OCI-LY3 (cell line): ENCODE results near the gene ZDHHC14.

Experiments used
- H2AFZ ChIP-seq: fragments of 200-600, 300-600 bp; shearing (Covaris generic); 2 replicates; pipeline ENCODE4 v1.6.0; 2014; ENCODE audit warnings: antibody characterized with exemption, low read depth, low read length
- H3K27ac ChIP-seq: fragments of 200-600, 300-600 bp; sonication (generic); 2 replicates; pipeline ENCODE4 v1.5.1; 2014; ENCODE audit warnings: mild to moderate bottlenecking, low read length, moderate library complexity, mixed read lengths
- H3K27me3 ChIP-seq: fragments of 200-600, 300-600 bp; sonication (generic); 2 replicates; pipeline ENCODE4 v1.6.1; 2014; ENCODE audit warnings: low read depth, low read length, mixed read lengths
- H3K36me3 ChIP-seq: fragments of 200-600, 300-600 bp; sonication (generic); replicated peaks from 2 replicates; pipeline ENCODE3; 2014; ENCODE audit warnings: low read depth, low read length, mixed read lengths
- H3K4me1 ChIP-seq: fragments of 300-600, 200-600 bp; sonication (generic); 2 replicates; pipeline ENCODE4 v1.6.1; 2014; ENCODE audit warnings: low read length, mixed read lengths
- H3K4me2 ChIP-seq: fragments of 200-600, 300-600 bp; sonication (generic); 2 replicates; pipeline ENCODE4 v1.6.1; 2014; ENCODE audit warnings: low read length, mixed read lengths
- H3K4me3 ChIP-seq: fragments of 300-600, 200-600 bp; sonication (generic); 2 replicates; pipeline ENCODE4 v1.5.1; 2014; ENCODE audit warnings: antibody characterized with exemption, mild to moderate bottlenecking, low read length, moderate library complexity
- H3K79me2 ChIP-seq: fragments of 300-600, 200-600 bp; shearing (Covaris generic); 2 replicates; pipeline ENCODE4 v1.6.1; 2014; ENCODE audit warnings: mild to moderate bottlenecking, low read length, mixed read lengths
- H3K9ac ChIP-seq: fragments of 300-600, 200-600 bp; shearing (Covaris generic); 2 replicates; pipeline ENCODE4 v1.6.0; 2014; ENCODE audit warnings: mild to moderate bottlenecking, low read length, moderate library complexity
- H3K9me3 ChIP-seq: fragments of 200-600, 300-600 bp; shearing (Covaris generic); 2 replicates; pipeline ENCODE4 v1.6.1; 2014; ENCODE audit warnings: low read length, mixed read lengths; ENCODE audit not compliant: insufficient read depth
- H4K20me1 ChIP-seq: fragments of 200-600, 300-600 bp; sonication (generic); 2 replicates; pipeline ENCODE4 v1.6.1; 2016; ENCODE audit warnings: low read length, mixed read lengths; ENCODE audit not compliant: insufficient read depth
- EZH2phosphoT487 ChIP-seq: fragments of 200-600 bp; shearing (Covaris generic); IDR thresholded peaks from 2 replicates; pipeline ENCODE4 v1.6.1; 2018; ENCODE audit warnings: antibody characterized with exemption, mixed run types, low read depth
- TF ChIP-seq, protein P1 (sequence below): fragments of 200-600, 300-600 bp; sonication (generic); IDR thresholded peaks from 2 replicates; pipeline ENCODE4 v1.5.1; 2014; ENCODE audit warnings: antibody characterized with exemption, low read length, low read depth

ZDHHC14 gene

DNA sequence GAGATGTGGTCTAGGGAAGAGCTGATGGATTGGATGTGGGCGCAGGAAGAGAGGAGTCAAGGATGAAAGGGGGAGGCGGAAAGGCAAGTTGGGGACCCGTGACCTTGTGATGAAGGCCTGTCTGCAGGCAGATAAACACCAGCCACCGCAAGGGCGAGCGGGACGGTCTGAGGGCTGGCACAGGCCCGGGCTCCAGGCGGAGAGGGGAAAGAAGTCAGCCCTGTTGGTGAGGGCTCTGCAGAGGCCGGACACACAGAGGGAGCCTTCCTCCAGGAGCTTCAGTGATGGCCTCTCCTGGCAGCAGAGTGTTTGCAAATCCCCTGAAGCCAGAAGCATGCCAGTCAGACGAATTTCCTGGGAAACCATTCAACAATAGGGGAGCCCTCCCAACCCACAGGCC is 112.2 kb downstream of the ZDHHC14 start:
- no peak for TF ChIP-seq EZH2phosphoT487
- TF ChIP-seq, protein P1, sequence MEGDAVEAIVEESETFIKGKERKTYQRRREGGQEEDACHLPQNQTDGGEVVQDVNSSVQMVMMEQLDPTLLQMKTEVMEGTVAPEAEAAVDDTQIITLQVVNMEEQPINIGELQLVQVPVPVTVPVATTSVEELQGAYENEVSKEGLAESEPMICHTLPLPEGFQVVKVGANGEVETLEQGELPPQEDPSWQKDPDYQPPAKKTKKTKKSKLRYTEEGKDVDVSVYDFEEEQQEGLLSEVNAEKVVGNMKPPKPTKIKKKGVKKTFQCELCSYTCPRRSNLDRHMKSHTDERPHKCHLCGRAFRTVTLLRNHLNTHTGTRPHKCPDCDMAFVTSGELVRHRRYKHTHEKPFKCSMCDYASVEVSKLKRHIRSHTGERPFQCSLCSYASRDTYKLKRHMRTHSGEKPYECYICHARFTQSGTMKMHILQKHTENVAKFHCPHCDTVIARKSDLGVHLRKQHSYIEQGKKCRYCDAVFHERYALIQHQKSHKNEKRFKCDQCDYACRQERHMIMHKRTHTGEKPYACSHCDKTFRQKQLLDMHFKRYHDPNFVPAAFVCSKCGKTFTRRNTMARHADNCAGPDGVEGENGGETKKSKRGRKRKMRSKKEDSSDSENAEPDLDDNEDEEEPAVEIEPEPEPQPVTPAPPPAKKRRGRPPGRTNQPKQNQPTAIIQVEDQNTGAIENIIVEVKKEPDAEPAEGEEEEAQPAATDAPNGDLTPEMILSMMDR: no peak
- H3K9ac ChIP-seq: no peak overlapping the region
- H2AFZ ChIP-seq: no peak overlapping the region
- H3K9me3 ChIP-seq: no peaks in the 10 kb centered on the region
- H3K4me2 ChIP-seq: no peak overlapping the region
- H4K20me1 ChIP-seq: no peaks in the 10 kb centered on the region
- H3K4me3 ChIP-seq: no peak overlapping the region
- no peaks in the 10 kb centered on the region for H3K27me3 ChIP-seq
- no peaks in the 10 kb centered on the region for H3K36me3 ChIP-seq
- H3K4me1 ChIP-seq: no peaks in the 10 kb centered on the region
- no peaks in the 10 kb centered on the region for H3K79me2 ChIP-seq
- H3K27ac ChIP-seq: no peak overlapping the region

GRCh38 chr6:157493576-157493975 is 112.6 kb downstream of the ZDHHC14 start:
- Histone ChIP-seq H3K27ac (no peak overlapping the region), H3K79me2 (no peaks in the 10 kb centered on the region), H3K36me3 (no peaks in the 10 kb centered on the region), H3K9me3 (no peaks in the 10 kb centered on the region), H3K4me1 (no peaks in the 10 kb centered on the region), H3K9ac (no peak overlapping the region), H4K20me1 (no peaks in the 10 kb centered on the region), H3K27me3 (no peaks in the 10 kb centered on the region), H3K4me3 (no peak overlapping the region), H2AFZ (no peak overlapping the region), H3K4me2 (no peak overlapping the region)
- TF ChIP-seq, protein P1: no peak
- no peak for TF ChIP-seq EZH2phosphoT487

GRCh38 chr6:157494132-157494710 is 113.2 kb downstream of the ZDHHC14 start:
- no peaks in the 10 kb centered on the region for H4K20me1 ChIP-seq
- H3K4me2 ChIP-seq: no peak overlapping the region
- no peaks in the 10 kb centered on the region for H3K79me2 ChIP-seq
- H3K36me3 ChIP-seq: no peaks in the 10 kb centered on the region
- no peak overlapping the region for H3K4me3 ChIP-seq
- H3K9me3 ChIP-seq: no peaks in the 10 kb centered on the region
- no peak overlapping the region for H3K27ac ChIP-seq
- H3K4me1 ChIP-seq: no peaks in the 10 kb centered on the region; the same call in 1 of the 2 replicates
- TF ChIP-seq, protein P1: no peak
- no peak for TF ChIP-seq EZH2phosphoT487
- H3K9ac ChIP-seq: no peak overlapping the region
- H2AFZ ChIP-seq: no peak overlapping the region
- H3K27me3 ChIP-seq: no peaks in the 10 kb centered on the region

GRCh38 chr6:157496534-157497095 is 115.6 kb downstream of the ZDHHC14 start:
- Histone ChIP-seq H2AFZ (no peak overlapping the region), H3K36me3 (no peaks in the 10 kb centered on the region), H4K20me1 (no peaks in the 10 kb centered on the region), H3K27ac (no peak overlapping the region), H3K79me2 (no peaks in the 10 kb centered on the region), H3K4me2 (no peak overlapping the region), H3K4me1 (no peaks in the 10 kb centered on the region; the same call in 1 of the 2 replicates), H3K4me3 (no peak overlapping the region), H3K9me3 (no peaks in the 10 kb centered on the region), H3K27me3 (no peaks in the 10 kb centered on the region), H3K9ac (no peak overlapping the region)
- TF ChIP-seq, protein P1: no peak
- no peak for TF ChIP-seq EZH2phosphoT487
